GM19324 (cell line): ENCODE results near the gene CD1C.
A peak's percentile ranks its signal among the peaks of the same experiment; 100 is the strongest.
"Not testable (repeated sequence)": the region's sequence is repeated elsewhere in the genome, so short reads cannot be mapped to it uniquely, and the experiment has no call there.

Experiments used
- ATAC-seq: cut with Tn5 transposase; IDR thresholded peaks from one replicate; pipeline ENCODE4 v1.9.1; 2021; ENCODE audit warnings: mild to moderate bottlenecking, moderate library complexity; ENCODE audit not compliant: unreplicated experiment, low FRiP score

Gene CD1C

DNA sequence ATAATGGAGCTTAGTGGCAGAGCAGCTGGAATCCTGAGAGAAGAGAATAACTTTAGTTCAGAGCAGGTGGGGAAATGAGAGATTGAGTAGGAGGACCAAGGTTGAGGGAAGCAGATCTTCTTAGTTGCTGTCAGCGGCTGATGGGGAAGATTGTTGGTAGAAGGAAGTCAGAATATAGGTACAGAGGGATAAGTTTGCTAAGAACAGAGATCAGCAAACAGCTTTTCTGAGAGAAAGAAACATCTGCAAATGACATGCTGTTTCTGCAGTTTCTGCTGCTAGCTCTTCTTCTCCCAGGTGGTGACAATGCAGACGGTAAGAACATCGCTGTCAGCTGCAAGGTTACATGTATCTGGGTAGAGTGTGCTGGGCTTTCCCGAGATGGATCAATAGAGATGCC lies at the start of gene CD1C:
TSS of gene CD1C (plus strand) at position 113 of the 400 bp plus-strand sequence. CDS start at position 255, 142 bp downstream.
- ATAC-seq, result no peak

GRCh38 chr1:158246650-158247049 lies 43.1 kb upstream of the CD1C start:
- no peak for ATAC-seq

GRCh38 chr1:158248118-158248517 lies 41.6 kb upstream of the CD1C start:
- ATAC-seq, result no peak

GRCh38 chr1:158248771-158249170 lies 41.0 kb upstream of the CD1C start:
- ATAC-seq, result no peak

DNA sequence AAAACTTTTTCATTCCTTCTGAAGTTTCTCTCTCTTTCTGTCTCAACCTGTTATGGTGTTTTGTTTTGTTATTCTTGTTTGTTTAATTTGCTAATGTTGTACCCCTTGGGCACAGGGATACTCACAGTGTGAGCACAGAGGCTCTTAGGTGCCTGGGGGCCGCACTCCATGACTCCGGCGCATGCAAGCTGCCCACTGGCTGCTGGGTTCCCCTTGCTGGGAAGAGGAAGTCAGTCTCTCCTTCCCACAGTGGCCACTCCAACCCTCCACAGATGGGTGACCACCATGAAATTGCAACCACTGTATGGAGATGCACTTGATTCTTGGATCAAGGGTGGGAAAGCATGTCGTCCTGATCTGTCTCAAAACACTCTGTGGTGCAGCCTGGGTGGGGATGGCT lies 40.1 kb upstream of the CD1C start:
- no peak for ATAC-seq

DNA sequence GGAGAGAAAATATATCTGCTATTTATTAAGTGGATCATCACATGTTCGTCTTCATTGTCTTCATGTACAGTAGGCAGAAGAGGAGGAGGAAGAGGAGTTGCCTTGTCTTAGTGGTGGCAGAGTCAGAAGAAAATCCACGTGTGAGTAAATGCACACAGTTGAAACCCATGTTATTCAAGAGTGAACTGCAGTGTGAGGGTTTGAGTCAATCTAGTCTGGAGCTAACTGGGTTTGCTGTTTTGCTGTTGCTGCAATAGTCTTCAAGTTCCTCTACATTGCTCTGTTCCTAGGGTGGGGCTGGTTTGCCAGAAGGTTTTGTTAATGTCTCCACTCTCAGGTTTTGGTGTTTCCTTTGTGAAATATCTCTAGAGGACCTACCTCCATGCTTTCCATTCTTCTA lies 38.6 kb upstream of the CD1C start:
- ATAC-seq, result no peak

DNA sequence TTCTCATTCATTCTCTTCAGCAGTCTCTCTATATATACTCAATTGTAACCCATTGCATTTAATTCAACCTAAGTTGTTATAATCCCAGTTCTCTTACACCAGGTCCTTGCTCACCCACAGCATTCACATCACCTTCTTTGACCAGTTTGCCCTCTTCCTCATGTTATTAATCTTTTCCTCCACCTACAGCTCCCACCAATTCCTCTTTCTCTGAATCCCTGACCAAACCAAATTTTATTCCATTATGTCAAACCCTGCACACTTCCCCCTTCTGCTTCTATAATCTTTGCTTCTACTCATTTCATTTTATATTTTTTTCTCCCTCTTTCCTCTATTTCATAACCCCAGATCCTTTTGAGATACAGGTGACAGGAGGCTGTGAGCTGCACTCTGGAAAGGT lies 34.1 kb upstream of the CD1C start:
- ATAC-seq, result no peak

- not testable (repeated sequence) for ATAC-seq
Observed at GRCh38 chr1:158256747-158257146, 33.0 kb upstream of the CD1C start.

DNA sequence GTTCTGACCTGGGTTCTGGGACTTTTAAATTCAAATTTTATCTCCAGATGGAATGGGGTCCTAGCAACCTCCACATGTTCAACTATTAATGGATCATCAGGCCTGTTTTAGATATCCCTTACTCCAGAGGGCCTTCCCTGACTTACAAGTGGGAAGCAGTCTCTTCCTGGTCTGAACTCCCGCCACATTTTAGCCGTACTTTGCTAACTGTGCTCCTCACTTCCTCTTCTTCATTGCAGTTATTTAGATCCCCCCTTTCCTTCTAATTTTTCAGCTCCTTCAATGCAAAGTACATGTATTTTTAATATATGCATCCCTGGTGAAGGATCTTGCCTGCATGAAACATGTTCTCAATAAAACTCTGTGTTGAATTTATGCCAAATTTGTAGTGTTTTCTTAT lies 31.8 kb upstream of the CD1C start:
- no peak for ATAC-seq

DNA sequence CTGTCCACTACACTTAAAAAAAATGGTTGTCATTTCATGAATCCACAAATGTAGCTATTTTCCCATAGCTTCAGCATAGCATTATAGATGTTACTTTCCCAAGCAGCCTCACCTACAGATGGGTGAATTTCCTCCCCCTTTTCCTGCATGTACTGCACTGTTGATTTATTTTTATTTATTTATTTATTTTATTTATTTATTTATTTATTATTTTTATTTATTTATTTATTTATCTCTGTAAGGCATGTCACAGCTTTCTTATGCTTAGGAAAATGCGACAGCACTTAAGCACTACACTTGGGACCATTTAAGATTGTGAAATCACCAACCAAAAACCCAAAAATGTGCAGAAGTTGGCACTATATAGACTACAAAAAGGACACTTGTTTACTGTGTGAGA lies 30.6 kb upstream of the CD1C start:
- no peak for ATAC-seq

DNA sequence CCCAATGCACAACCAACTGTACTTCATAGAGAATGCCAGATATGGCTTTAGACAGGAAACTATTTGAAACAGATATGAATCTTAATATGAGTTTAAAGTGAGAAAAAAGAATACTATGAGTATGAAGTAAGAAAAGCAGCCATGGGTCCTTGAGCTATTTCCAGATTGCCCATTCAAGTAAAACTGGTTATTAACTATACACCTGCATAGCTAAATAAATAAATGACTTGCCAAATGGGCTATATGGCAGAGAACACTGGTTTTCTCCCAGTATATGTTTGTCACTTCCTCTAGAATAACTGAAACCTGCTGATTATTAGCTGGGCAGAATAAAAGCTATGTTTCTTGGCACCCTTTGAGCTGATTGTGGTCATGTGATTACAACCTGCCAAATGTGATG lies 17.0 kb upstream of the CD1C start:
- no peak for ATAC-seq

- no peak for ATAC-seq
Observed at GRCh38 chr1:158274797-158275196, 14.9 kb upstream of the CD1C start.

DNA sequence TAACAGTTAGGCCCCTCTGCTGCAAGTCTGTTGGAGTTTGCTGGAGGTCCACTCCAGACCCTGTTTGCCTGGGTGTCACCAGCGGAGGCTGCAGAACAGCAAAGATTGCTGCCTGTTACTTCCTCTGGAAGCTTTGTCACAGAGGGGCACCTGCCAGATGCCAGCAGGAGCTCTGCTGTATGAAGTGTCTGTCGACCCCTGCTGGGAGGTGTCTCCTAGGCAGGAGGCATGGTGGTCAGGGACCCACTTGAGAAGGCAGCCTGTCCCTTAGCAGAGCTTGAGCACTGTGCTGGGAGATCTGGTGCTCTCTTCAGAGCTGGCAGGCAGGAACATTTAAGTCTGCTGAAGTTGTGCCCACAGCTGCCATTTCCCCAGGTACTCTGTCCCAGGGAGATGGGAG lies 7.3 kb upstream of the CD1C start:
- not testable (repeated sequence) for ATAC-seq

GRCh38 chr1:158283965-158284364 lies 5.8 kb upstream of the CD1C start:
- ATAC-seq, result peak; percentile 37

- peak; percentile 63 for ATAC-seq
Observed at GRCh38 chr1:158285756-158286241, 3.9 kb upstream of the CD1C start.

DNA sequence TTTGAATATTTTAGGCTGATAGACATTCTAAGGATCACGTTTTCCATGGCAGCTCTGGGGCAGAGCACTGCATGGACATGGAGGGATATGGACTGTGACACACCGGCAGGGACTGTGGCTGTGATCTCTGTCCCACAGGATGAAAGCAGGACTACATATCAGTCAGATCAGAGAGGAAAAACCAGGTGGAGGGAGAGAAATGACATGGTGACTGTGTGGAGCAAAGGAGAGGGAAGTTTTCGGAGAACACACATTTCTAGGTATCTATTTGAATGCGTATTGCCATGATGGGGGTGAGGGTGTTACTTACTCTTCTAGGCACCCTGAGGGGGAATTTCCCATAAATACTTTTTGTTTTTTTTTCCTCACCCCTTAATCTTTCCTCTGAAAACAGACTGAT lies 3.2 kb upstream of the CD1C start:
- no peak for ATAC-seq

DNA sequence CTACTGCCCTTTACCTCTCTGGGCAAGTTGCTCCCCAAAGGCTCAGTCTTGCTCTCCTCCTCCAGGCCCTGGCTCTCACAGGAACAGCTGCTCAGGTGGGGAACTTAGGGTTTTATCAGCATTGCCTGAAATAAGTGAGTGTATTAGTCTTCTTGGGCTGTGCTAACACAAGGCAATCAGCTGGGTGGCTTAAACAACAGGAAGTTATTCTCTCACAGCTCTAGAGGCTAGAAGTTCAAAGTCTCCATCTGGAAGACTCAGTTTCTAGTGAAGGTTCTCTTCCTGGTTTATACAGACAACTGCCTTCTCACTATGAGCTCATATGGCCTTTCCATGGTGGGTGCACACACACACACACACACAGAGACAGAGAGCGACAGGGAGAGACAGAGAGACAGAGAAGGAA lies 2.8 kb upstream of the CD1C start:
- ATAC-seq, result no peak

GRCh38 chr1:158290321-158290844 lies 660 bp downstream of the CD1C start:
- no peak for ATAC-seq

DNA sequence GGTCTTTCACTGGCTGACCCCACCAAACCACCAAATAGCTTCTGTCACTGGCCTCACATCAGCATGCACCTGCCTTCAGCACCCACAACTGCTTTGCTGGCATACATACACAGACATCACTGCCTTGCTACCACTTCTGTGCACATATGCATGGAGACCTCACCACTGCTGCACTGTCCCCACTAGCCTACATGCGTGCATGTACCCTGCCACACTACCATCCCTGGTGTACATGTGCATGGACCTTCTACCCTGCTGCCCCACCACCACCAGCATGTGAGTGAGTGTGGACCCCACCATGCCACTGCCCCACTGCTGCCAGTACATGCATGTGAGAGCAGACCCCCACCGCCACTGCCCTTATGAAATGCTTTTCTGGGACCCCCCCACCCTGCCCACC lies 6.1 kb downstream of the CD1C start:
- ATAC-seq, result no peak

- no peak for ATAC-seq
Observed at GRCh38 chr1:158310623-158311022, 20.9 kb downstream of the CD1C start.

- no peak for ATAC-seq
Observed at GRCh38 chr1:158311066-158311465, 21.3 kb downstream of the CD1C start.

GRCh38 chr1:158323866-158324265 lies 34.1 kb downstream of the CD1C start:
- ATAC-seq, result no peak

GRCh38 chr1:158324395-158324794 lies 34.7 kb downstream of the CD1C start:
- no peak for ATAC-seq
